T-helper 2 cell treated with Interferon-gamma antibody and Interleukin-4, amounts not matched to agents 5 μg/mL and 100 μg/mL, for 36 hours (primary cell): ENCODE measurements around the gene MYL2.

ENCODE experiments used
- DNase-seq: peaks from one replicate; pipeline ENCODE4 v3.0.0; 2021; ENCODE audit warnings: low spot score
- H3K27ac Mint-ChIP-seq: one replicate; pipeline ENCODE4 v1.8.0; 2021; ENCODE audit warnings: mild to moderate bottlenecking, mixed read lengths
- H3K27me3 Mint-ChIP-seq: one replicate; pipeline ENCODE4 v1.8.0; 2021; ENCODE audit warnings: low read depth, mixed read lengths
- H3K36me3 Mint-ChIP-seq: one replicate; pipeline ENCODE4 v1.8.0; 2021; ENCODE audit warnings: low read depth, mixed read lengths
- H3K4me1 Mint-ChIP-seq: one replicate; pipeline ENCODE4 v1.8.0; 2021; ENCODE audit warnings: low read depth, mixed read lengths
- H3K4me3 Mint-ChIP-seq: one replicate; pipeline ENCODE4 v1.8.0; 2022; ENCODE audit warnings: mild to moderate bottlenecking, moderate library complexity, mixed read lengths
- H3K9me3 Mint-ChIP-seq: one replicate; pipeline ENCODE4 v1.8.0; 2021; ENCODE audit warnings: mixed read lengths

Gene MYL2

GRCh38 chr12:110896559-110896958 lies 23.8 kb downstream of the MYL2 start:
- H3K4me3 Mint-ChIP-seq = no peak overlapping the region
- H3K36me3 Mint-ChIP-seq = no peaks in the 10 kb centered on the region
- peaks cover 2% of the 10 kb centered on the region for H3K4me1 Mint-ChIP-seq
- DNase-seq = no peak
- H3K9me3 Mint-ChIP-seq = no peaks in the 10 kb centered on the region
- H3K27me3 Mint-ChIP-seq = peaks cover 13% of the 10 kb centered on the region
- no peak overlapping the region for H3K27ac Mint-ChIP-seq

GRCh38 chr12:110893956-110894355 lies 26.4 kb downstream of the MYL2 start:
- Mint-ChIP-seq H3K27me3 (peaks cover 16% of the 10 kb centered on the region), H3K4me3 (no peak overlapping the region), H3K27ac (no peak overlapping the region), H3K9me3 (no peaks in the 10 kb centered on the region), H3K36me3 (no peaks in the 10 kb centered on the region), H3K4me1 (peaks cover 2% of the 10 kb centered on the region)
- DNase-seq = no peak

GRCh38 chr12:110889361-110889760 lies 31.0 kb downstream of the MYL2 start:
- Mint-ChIP-seq H3K27ac (no peak overlapping the region), H3K27me3 (peaks cover 10% of the 10 kb centered on the region), H3K4me1 (peaks cover 8% of the 10 kb centered on the region), H3K36me3 (no peaks in the 10 kb centered on the region), H3K4me3 (no peak overlapping the region), H3K9me3 (no peaks in the 10 kb centered on the region)
- no peak for DNase-seq

- Mint-ChIP-seq H3K27me3 (peaks cover 6% of the 10 kb centered on the region), H3K4me1 (peaks cover 6% of the 10 kb centered on the region), H3K9me3 (no peaks in the 10 kb centered on the region), H3K4me3 (peak overlapping the region; percentile 90), H3K27ac (no peak overlapping the region), H3K36me3 (no peaks in the 10 kb centered on the region)
- no peak for DNase-seq
Observed at GRCh38 chr12:110888256-110888991, 32.0 kb downstream of the MYL2 start.

- no peaks in the 10 kb centered on the region for H3K9me3 Mint-ChIP-seq
- no peak overlapping the region for H3K4me3 Mint-ChIP-seq
- no peaks in the 10 kb centered on the region for H3K36me3 Mint-ChIP-seq
- DNase-seq = no peak
- H3K27me3 Mint-ChIP-seq = peaks cover 4% of the 10 kb centered on the region
- no peak overlapping the region for H3K27ac Mint-ChIP-seq
- peaks cover 6% of the 10 kb centered on the region for H3K4me1 Mint-ChIP-seq
Observed at GRCh38 chr12:110885152-110885840, 35.1 kb downstream of the MYL2 start.

GRCh38 chr12:110883251-110883650 lies 37.1 kb downstream of the MYL2 start:
- H3K4me1 Mint-ChIP-seq = peaks cover 6% of the 10 kb centered on the region
- DNase-seq = no peak
- no peaks in the 10 kb centered on the region for H3K27me3 Mint-ChIP-seq
- H3K36me3 Mint-ChIP-seq = no peaks in the 10 kb centered on the region
- H3K4me3 Mint-ChIP-seq = no peak overlapping the region
- no peaks in the 10 kb centered on the region for H3K9me3 Mint-ChIP-seq
- H3K27ac Mint-ChIP-seq = no peak overlapping the region

GRCh38 chr12:110880651-110881050 lies 39.7 kb downstream of the MYL2 start:
- DNase-seq = no peak
- Mint-ChIP-seq H3K36me3 (no peaks in the 10 kb centered on the region), H3K4me3 (no peak overlapping the region), H3K27me3 (no peaks in the 10 kb centered on the region), H3K4me1 (no peaks in the 10 kb centered on the region), H3K9me3 (no peaks in the 10 kb centered on the region), H3K27ac (no peak overlapping the region)

GRCh38 chr12:110874781-110875180 lies 45.6 kb downstream of the MYL2 start:
- no peaks in the 10 kb centered on the region for H3K4me1 Mint-ChIP-seq
- no peaks in the 10 kb centered on the region for H3K36me3 Mint-ChIP-seq
- DNase-seq = no peak
- no peak overlapping the region for H3K4me3 Mint-ChIP-seq
- H3K27me3 Mint-ChIP-seq = peaks cover 3% of the 10 kb centered on the region
- no peak overlapping the region for H3K27ac Mint-ChIP-seq
- no peaks in the 10 kb centered on the region for H3K9me3 Mint-ChIP-seq

- no peak for DNase-seq
- no peak overlapping the region for H3K27ac Mint-ChIP-seq
- peaks cover 3% of the 10 kb centered on the region for H3K27me3 Mint-ChIP-seq
- H3K36me3 Mint-ChIP-seq = no peaks in the 10 kb centered on the region
- no peaks in the 10 kb centered on the region for H3K9me3 Mint-ChIP-seq
- no peak overlapping the region for H3K4me3 Mint-ChIP-seq
- no peaks in the 10 kb centered on the region for H3K4me1 Mint-ChIP-seq
Observed at GRCh38 chr12:110874351-110874750, 46.0 kb downstream of the MYL2 start.

- no peak overlapping the region for H3K4me3 Mint-ChIP-seq
- no peaks in the 10 kb centered on the region for H3K36me3 Mint-ChIP-seq
- H3K9me3 Mint-ChIP-seq = no peaks in the 10 kb centered on the region
- DNase-seq = no peak
- no peaks in the 10 kb centered on the region for H3K4me1 Mint-ChIP-seq
- peaks cover 3% of the 10 kb centered on the region for H3K27me3 Mint-ChIP-seq
- H3K27ac Mint-ChIP-seq = no peak overlapping the region
Observed at GRCh38 chr12:110872100-110872499, 48.3 kb downstream of the MYL2 start.

- no peak for DNase-seq
- Mint-ChIP-seq H3K4me3 (no peak overlapping the region), H3K4me1 (no peaks in the 10 kb centered on the region), H3K9me3 (no peaks in the 10 kb centered on the region), H3K27ac (no peak overlapping the region), H3K27me3 (peaks cover 3% of the 10 kb centered on the region), H3K36me3 (no peaks in the 10 kb centered on the region)
Observed at GRCh38 chr12:110869803-110870202, 50.6 kb downstream of the MYL2 start.

GRCh38 chr12:110869026-110869425 lies 51.4 kb downstream of the MYL2 start:
- no peak for DNase-seq
- H3K9me3 Mint-ChIP-seq = no peaks in the 10 kb centered on the region
- H3K27me3 Mint-ChIP-seq = peaks cover 2% of the 10 kb centered on the region
- H3K36me3 Mint-ChIP-seq = no peaks in the 10 kb centered on the region
- no peaks in the 10 kb centered on the region for H3K4me1 Mint-ChIP-seq
- H3K27ac Mint-ChIP-seq = no peak overlapping the region
- no peak overlapping the region for H3K4me3 Mint-ChIP-seq

GRCh38 chr12:110865521-110865920 lies 54.9 kb downstream of the MYL2 start:
- no peak overlapping the region for H3K27ac Mint-ChIP-seq
- no peaks in the 10 kb centered on the region for H3K9me3 Mint-ChIP-seq
- no peaks in the 10 kb centered on the region for H3K36me3 Mint-ChIP-seq
- H3K4me1 Mint-ChIP-seq = peaks cover 2% of the 10 kb centered on the region
- no peak for DNase-seq
- H3K4me3 Mint-ChIP-seq = no peak overlapping the region
- H3K27me3 Mint-ChIP-seq = peaks cover 3% of the 10 kb centered on the region

GRCh38 chr12:110863161-110863560 lies 57.2 kb downstream of the MYL2 start:
- no peaks in the 10 kb centered on the region for H3K9me3 Mint-ChIP-seq
- no peaks in the 10 kb centered on the region for H3K36me3 Mint-ChIP-seq
- H3K27ac Mint-ChIP-seq = no peak overlapping the region
- H3K4me3 Mint-ChIP-seq = no peak overlapping the region
- no peak for DNase-seq
- H3K4me1 Mint-ChIP-seq = peaks cover 2% of the 10 kb centered on the region
- peaks cover 3% of the 10 kb centered on the region for H3K27me3 Mint-ChIP-seq
